HepG2 (cell line): ENCODE results near the gene ELOVL6. TPM values are rescaled to one million over a fixed set of nuclear protein-coding genes. Genes with fewer than 3 reads are reported as not detected.

Experiments
- HMG20A ChIP-seq: IDR thresholded peaks from 2 replicates; pipeline ENCODE4 v1.6.1; 2016; ENCODE audit warnings: borderline replicate concordance
- HOXD1 ChIP-seq: sonication (generic); formaldehyde crosslinking; IDR thresholded peaks from 2 replicates; pipeline ENCODE4 v1.5.0; 2020; ENCODE audit warnings: missing genetic modification reagents
- KLF9 ChIP-seq: IDR thresholded peaks from 2 replicates; pipeline ENCODE4 v1.6.1; 2016; ENCODE audit warnings: low read depth
- NCOA1 ChIP-seq: sonication (generic); formaldehyde crosslinking; IDR thresholded peaks from 2 replicates; pipeline ENCODE4 v1.9.0; 2021; ENCODE audit warnings: missing genetic modification reagents
- PAX8 ChIP-seq: sonication (generic); formaldehyde crosslinking; IDR thresholded peaks from 2 replicates; pipeline ENCODE4 v1.8.0; 2022; ENCODE audit warnings: mild to moderate bottlenecking, missing genetic modification reagents, borderline replicate concordance
- PCBP2 ChIP-seq: fragments of 200-400 bp; formaldehyde crosslinking; optimal IDR thresholded peaks from 2 replicates; pipeline ENCODE3; 2018; ENCODE audit warnings: low read length, low read depth; ENCODE audit not compliant: poor library complexity, severe bottlenecking
- PHF8 ChIP-seq: sonication (generic); formaldehyde crosslinking; IDR thresholded peaks from 2 replicates; pipeline ENCODE4 v1.5.0; 2020; ENCODE audit warnings: missing genetic modification reagents
- POLR2G ChIP-seq: fragments of 200-400 bp; formaldehyde crosslinking; IDR thresholded peaks from 2 replicates; pipeline ENCODE4 v1.6.1; 2018; ENCODE audit warnings: mild to moderate bottlenecking, low read depth, low read length, moderate library complexity
- SRY ChIP-seq: sonication (generic); formaldehyde crosslinking; IDR thresholded peaks from 2 replicates; pipeline ENCODE4 v1.8.0; 2022; ENCODE audit warnings: mild to moderate bottlenecking, missing genetic modification reagents
- TAF1 ChIP-seq: sonication (generic); formaldehyde crosslinking; IDR thresholded peaks from 2 replicates; pipeline ENCODE4 v1.4.0; 2020; ENCODE audit warnings: missing genetic modification reagents
- TOPORS ChIP-seq: sonication (generic); formaldehyde crosslinking; IDR thresholded peaks from 2 replicates; pipeline ENCODE4 v1.8.0; 2023; ENCODE audit warnings: mild to moderate bottlenecking, missing genetic modification reagents
- ZFX ChIP-seq: sonication (generic); formaldehyde crosslinking; IDR thresholded peaks from 2 replicates; pipeline ENCODE4 v1.4.0; 2020; ENCODE audit warnings: mild to moderate bottlenecking, low read depth, missing genetic modification reagents, moderate library complexity
- ZNF205 ChIP-seq: IDR thresholded peaks from 2 replicates; pipeline ENCODE4 v1.6.1; 2018; ENCODE audit warnings: missing biosample characterization, missing genetic modification reagents
- ZNF432 ChIP-seq: sonication (generic); formaldehyde crosslinking; IDR thresholded peaks from 2 replicates; pipeline ENCODE4 v1.5.0; 2020; ENCODE audit warnings: missing genetic modification reagents, mild to moderate bottlenecking, borderline replicate concordance
- ZNF776 ChIP-seq: sonication (generic); formaldehyde crosslinking; IDR thresholded peaks from 2 replicates; pipeline ENCODE4 v1.4.0; 2020; ENCODE audit warnings: mild to moderate bottlenecking, missing genetic modification reagents
- ZNF816 ChIP-seq: sonication (generic); formaldehyde crosslinking; IDR thresholded peaks from 2 replicates; pipeline ENCODE4 v1.8.0; 2022; ENCODE audit warnings: missing genetic modification reagents, mild to moderate bottlenecking, borderline replicate concordance
- ZSCAN20 ChIP-seq: sonication (generic); formaldehyde crosslinking; IDR thresholded peaks from 2 replicates; pipeline ENCODE4 v1.4.0; 2020; ENCODE audit warnings: missing genetic modification reagents, mild to moderate bottlenecking, borderline replicate concordance
- polyA plus RNA-seq, 8 experiments: library from polyadenylated mRNA; depleted of rRNA in 3 of 8; stranded (reverse) in 7 of 8; unstranded in 1 of 8; fragments of >200 nt; fragmentation: Illumina TruSeq in 4 of 8; extraction: Trizol in 4 of 8; gene quantifications; 2 replicates each; pipeline versions ENCODE4 v1.2.1 to v1.2.3, GENCODE V29; 2011 to 2016; ENCODE audit warnings: low read depth in 4 of 8, missing spikeins in 1 of 8, mixed read lengths in 1 of 8; ENCODE audit not compliant: insufficient read depth in 1 of 8
- total RNA-seq, 5 experiments: library from RNA; depleted of rRNA; stranded (reverse); fragments of >200 nt; fragmentation: Illumina TruSeq; extraction: Trizol; gene quantifications; 2 replicates each; pipeline ENCODE4 v1.2.3, GENCODE V29; 2016; ENCODE audit warnings: low read depth in 1 of 5
- TF ChIP-seq, protein P1 (sequence below): sonication (generic); formaldehyde crosslinking; IDR thresholded peaks from 2 replicates; pipeline ENCODE4 v1.4.0; 2020; ENCODE audit warnings: mild to moderate bottlenecking, missing genetic modification reagents
- TF ChIP-seq, protein P2 (sequence below): sonication (generic); formaldehyde crosslinking; IDR thresholded peaks from 2 replicates; pipeline ENCODE4 v1.5.0; 2020; ENCODE audit warnings: missing genetic modification reagents
- TF ChIP-seq, protein P3 (sequence below), 2 experiments: IDR thresholded peaks; 2 replicates each; pipeline ENCODE4 v1.6.1; 2011 to 2012; ENCODE audit warnings: low read length in 2 of 2, borderline replicate concordance in 1 of 2, low read depth in 1 of 2, mild to moderate bottlenecking in 1 of 2, moderate library complexity in 1 of 2
- TF ChIP-seq, protein P4 (sequence below): sonication (generic); formaldehyde crosslinking; IDR thresholded peaks from 2 replicates; pipeline ENCODE4 v1.4.0; 2020; ENCODE audit warnings: missing genetic modification reagents, borderline replicate concordance

Gene ELOVL6
- total and polyA plus RNA-seq, 2 of the 13 experiments (the other 11 are each of a cell fraction or from before 2014, with no cell fraction given), result 14.1 to 23.2 TPM

DNA sequence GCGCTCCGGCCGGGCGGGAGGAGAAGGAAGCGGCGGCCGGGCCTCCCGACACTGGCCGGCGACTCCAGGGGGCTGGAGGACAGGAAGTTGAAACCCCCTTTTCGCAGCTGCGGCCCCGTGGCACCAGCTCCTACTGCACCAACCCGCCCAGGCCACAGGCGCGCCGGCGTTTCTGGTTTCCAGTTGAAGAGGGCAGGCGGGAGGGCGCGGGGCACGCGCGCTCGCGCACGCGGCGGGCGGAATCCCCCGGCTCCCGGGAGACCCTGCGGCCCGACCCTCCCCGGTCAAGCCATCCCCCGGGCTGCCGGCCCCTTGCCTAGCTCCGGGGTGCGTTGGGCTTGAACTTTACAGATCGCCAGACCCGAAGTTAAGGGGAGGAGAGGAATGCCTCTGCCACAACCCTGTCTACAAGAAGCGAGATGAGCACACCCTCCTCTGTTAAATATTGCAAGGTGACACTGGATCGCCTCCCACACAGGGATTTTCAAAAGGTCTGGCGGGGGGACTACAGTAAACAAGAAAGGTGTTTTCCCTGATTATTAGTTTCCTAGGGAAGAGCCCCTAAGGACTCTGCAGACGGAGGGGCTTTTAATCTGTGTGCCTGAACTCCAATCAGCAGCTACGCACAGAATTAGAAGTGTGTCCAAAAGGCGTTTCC, 1.4 kb downstream of the ELOVL6 start (continued):
- TF ChIP-seq, protein P1, sequence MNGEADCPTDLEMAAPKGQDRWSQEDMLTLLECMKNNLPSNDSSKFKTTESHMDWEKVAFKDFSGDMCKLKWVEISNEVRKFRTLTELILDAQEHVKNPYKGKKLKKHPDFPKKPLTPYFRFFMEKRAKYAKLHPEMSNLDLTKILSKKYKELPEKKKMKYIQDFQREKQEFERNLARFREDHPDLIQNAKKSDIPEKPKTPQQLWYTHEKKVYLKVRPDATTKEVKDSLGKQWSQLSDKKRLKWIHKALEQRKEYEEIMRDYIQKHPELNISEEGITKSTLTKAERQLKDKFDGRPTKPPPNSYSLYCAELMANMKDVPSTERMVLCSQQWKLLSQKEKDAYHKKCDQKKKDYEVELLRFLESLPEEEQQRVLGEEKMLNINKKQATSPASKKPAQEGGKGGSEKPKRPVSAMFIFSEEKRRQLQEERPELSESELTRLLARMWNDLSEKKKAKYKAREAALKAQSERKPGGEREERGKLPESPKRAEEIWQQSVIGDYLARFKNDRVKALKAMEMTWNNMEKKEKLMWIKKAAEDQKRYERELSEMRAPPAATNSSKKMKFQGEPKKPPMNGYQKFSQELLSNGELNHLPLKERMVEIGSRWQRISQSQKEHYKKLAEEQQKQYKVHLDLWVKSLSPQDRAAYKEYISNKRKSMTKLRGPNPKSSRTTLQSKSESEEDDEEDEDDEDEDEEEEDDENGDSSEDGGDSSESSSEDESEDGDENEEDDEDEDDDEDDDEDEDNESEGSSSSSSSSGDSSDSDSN (CRISPR knock-in tag), result peak; percentile 69; the same call in 1 of the 2 replicates
- TF ChIP-seq ZNF776 (CRISPR knock-in tag) (peak; percentile 34; the same call in 1 of the 2 replicates), ZNF205 (CRISPR knock-in tag) (no peak), ZFX (CRISPR knock-in tag) (peak; percentile 44; the same call in 1 of the 2 replicates), ZSCAN20 (CRISPR knock-in tag) (peak; percentile 2; the same call in 1 of the 2 replicates), TOPORS (CRISPR knock-in tag) (no peak), PCBP2 (no peak), SRY (CRISPR knock-in tag) (0 out of 2 replicates have a peak, but pooled peaks have one; percentile 43), POLR2G (peak; percentile 42), TAF1 (CRISPR knock-in tag) (peak; percentile 41), HMG20A (CRISPR knock-in tag) (no peak), ZNF432 (no peak), PHF8 (peak; percentile 52), HOXD1 (CRISPR knock-in tag) (no peak), KLF9 (no peak), NCOA1 (CRISPR knock-in tag) (no peak), PAX8 (peak; percentile 81; the same call in 1 of the 2 replicates), ZNF816 (0 out of 2 replicates have a peak, but pooled peaks have one; percentile 62)
- TF ChIP-seq, protein P2, sequence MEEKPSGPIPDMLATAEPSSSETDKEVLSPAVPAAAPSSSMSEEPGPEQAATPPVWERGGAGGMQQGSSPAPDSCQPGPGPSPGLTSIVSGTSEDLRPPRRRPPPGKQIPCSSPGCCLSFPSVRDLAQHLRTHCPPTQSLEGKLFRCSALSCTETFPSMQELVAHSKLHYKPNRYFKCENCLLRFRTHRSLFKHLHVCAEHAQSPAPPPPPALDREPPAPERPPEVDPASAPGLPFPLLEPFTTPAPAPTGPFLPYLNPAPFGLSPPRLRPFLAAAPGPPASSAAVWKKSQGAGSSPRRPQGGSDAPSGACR, result 0 out of 2 replicates have a peak, but pooled peaks have one; percentile 60
- TF ChIP-seq, protein P3, sequence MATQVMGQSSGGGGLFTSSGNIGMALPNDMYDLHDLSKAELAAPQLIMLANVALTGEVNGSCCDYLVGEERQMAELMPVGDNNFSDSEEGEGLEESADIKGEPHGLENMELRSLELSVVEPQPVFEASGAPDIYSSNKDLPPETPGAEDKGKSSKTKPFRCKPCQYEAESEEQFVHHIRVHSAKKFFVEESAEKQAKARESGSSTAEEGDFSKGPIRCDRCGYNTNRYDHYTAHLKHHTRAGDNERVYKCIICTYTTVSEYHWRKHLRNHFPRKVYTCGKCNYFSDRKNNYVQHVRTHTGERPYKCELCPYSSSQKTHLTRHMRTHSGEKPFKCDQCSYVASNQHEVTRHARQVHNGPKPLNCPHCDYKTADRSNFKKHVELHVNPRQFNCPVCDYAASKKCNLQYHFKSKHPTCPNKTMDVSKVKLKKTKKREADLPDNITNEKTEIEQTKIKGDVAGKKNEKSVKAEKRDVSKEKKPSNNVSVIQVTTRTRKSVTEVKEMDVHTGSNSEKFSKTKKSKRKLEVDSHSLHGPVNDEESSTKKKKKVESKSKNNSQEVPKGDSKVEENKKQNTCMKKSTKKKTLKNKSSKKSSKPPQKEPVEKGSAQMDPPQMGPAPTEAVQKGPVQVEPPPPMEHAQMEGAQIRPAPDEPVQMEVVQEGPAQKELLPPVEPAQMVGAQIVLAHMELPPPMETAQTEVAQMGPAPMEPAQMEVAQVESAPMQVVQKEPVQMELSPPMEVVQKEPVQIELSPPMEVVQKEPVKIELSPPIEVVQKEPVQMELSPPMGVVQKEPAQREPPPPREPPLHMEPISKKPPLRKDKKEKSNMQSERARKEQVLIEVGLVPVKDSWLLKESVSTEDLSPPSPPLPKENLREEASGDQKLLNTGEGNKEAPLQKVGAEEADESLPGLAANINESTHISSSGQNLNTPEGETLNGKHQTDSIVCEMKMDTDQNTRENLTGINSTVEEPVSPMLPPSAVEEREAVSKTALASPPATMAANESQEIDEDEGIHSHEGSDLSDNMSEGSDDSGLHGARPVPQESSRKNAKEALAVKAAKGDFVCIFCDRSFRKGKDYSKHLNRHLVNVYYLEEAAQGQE (IDR thresholded peaks at IDR 0.05; ENCODE audit: borderline replicate concordance in 1 of 2, low read depth in 1 of 2, low read length in 2 of 2), result no peak
- TF ChIP-seq, protein P4, sequence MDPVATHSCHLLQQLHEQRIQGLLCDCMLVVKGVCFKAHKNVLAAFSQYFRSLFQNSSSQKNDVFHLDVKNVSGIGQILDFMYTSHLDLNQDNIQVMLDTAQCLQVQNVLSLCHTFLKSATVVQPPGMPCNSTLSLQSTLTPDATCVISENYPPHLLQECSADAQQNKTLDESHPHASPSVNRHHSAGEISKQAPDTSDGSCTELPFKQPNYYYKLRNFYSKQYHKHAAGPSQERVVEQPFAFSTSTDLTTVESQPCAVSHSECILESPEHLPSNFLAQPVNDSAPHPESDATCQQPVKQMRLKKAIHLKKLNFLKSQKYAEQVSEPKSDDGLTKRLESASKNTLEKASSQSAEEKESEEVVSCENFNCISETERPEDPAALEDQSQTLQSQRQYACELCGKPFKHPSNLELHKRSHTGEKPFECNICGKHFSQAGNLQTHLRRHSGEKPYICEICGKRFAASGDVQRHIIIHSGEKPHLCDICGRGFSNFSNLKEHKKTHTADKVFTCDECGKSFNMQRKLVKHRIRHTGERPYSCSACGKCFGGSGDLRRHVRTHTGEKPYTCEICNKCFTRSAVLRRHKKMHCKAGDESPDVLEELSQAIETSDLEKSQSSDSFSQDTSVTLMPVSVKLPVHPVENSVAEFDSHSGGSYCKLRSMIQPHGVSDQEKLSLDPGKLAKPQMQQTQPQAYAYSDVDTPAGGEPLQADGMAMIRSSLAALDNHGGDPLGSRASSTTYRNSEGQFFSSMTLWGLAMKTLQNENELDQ (CRISPR knock-in tag), result no peak
